HG03159 (cell line): ENCODE results near the gene ST6GALNAC3.

Experiments
- ATAC-seq: cut with Tn5 transposase; IDR thresholded peaks from one replicate; pipeline ENCODE4 v1.9.1; 2021; ENCODE audit warnings: mild to moderate bottlenecking, moderate library complexity; ENCODE audit not compliant: unreplicated experiment

The ST6GALNAC3 gene

DNA sequence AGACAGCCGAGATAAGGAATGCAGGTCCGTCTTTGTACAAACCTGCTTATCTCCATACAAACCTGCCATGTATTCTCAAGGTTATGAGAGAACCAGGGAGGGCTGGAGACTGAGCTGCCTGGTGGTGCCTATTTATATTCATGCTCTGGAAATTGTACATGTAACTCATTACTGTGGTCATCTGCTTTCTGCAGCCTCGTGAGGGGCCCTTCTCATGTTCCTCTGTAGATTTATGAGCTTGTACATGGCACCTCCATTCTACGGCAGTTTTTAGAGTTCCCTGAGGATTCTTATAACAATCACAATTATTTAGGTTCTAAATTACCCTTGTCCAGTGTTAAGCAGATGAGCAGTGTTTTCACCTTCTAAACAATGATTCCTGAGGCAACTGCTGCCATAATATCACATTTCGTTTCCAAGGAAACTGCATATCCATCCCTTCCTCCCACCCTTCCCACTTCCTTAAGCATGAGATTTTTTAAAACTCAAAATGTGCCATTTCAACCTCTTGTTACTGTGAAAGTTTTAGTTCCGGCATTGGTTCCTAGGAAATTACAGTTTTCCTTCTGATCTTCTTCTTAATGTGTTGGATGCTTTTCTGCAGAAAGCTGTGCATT is 112.1 kb downstream of the ST6GALNAC3 start:
- ATAC-seq, result no peak

DNA sequence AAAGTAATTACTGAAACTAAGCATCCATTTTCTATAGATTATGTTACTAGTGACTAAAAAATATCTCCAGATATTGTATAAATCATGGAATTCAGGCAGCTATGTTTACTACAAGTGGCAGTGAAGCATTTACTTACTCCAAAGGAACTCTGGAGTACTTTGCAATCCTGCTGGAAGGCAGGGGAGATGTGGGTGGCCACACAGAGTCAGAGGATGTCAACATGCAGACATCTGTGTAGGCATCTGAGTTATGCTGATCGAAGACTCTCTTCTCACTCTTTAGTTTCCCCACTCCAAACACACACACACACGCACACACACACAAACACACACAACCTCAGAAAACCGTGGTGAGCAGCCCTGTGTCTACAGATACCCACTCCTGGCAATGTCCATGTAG is 112.9 kb downstream of the ST6GALNAC3 start:
- no peak for ATAC-seq

DNA sequence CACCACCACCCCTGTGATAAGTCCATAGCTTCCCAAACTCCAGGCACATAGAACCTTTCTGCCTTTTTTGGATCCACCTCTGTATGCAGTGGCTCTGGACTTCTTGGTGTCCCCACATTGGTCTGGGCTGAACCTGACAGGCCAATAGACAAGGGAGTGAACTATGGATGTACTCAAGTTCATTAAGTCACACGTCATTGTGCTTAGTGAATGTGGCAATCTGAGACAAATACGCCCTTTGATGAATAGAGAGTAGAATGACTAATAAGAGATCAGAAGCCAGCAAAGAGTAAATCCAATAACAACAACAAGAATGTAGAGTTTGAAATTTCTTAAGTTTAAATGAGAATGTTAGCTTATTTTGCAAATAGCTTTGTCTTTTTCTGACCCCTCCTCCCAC is 114.8 kb downstream of the ST6GALNAC3 start:
- no peak for ATAC-seq

DNA sequence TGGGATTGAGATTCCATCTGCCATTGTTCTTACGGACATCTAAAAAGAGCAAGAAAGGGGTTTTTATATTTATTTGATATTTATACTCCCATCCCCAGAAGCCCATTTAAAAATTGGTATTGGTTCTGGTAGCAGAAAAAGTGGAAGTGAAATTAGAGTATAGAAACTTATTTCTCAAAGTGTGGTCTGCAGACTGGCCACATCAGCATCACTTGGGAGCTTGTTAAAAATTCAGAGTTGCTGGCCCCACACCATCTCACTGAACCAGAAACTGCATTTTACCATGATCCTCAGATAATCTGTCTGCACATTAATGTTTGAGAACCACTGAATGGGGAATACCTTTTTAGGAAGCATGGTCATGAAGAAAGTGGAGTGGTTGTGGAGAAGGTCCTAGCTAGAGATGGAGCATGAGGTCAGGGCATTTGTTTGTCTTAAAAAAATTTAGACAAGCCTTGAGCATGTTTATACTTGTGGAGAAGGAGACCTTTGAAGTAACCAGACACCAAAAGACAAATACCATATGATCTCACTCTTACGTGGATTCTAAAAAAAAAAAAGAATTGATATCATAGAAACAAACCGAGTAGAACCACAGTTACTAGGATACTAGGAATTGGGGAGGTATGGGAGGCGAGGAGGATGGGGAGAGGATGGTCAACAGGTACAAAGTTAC is 116.3 kb downstream of the ST6GALNAC3 start:
- peak; percentile 76 for ATAC-seq

DNA sequence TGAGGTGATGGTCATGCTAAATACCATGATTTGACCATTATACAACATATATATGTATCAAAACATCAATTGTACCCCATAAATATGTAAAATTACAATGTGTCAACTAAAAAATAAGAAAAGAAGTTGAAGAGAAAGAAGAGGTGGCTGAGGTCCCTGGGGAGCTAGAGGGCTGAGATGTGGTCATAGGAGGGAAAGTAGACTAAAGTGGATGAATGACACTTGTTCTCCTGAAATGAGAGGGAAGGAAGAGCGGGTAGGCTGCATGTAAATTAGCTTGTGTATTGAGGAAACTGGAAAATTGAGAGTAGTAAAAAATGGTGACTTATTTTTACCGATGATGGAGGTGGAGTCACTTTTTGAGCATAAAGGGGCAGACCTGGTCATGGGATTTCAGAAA is 117.0 kb downstream of the ST6GALNAC3 start:
- no peak for ATAC-seq

DNA sequence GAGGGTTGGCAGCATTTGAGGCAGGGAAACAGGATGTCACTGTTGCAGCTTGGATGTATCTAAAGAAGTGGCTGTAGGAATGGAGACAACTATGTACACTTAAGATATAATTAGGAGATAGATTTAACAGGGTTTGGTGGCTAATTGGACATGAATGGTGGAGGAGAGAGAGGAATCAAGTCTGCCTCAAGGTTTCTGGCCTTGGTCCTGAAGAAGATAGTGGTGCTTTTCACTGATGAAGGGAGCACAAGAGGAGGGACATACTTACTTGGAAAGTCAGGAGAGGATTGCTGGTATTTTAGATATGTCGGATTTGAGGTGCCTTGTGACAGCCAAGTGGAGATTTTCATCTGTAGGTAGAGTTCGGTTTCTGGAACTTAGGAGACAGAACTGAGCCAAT is 123.9 kb downstream of the ST6GALNAC3 start:
- no peak for ATAC-seq

DNA sequence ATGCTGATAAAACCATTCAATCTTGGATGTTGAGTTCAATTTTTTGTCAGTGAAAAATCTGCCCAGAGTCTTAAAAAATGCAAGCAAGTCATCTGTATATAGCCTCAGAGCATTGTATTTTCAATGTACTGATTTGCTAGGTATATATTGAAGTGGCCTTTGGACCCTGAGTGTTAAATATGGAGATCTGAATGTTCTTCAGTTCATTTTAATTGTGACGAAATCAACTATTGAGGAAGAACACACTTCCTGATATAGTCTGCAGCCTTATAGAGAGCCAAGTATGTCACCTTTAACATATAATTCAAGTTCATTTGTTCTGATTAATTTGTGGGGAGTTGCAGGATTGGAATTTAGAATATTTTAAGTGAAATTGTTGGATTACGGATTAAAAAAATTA is 128.1 kb downstream of the ST6GALNAC3 start:
- ATAC-seq, result no peak

DNA sequence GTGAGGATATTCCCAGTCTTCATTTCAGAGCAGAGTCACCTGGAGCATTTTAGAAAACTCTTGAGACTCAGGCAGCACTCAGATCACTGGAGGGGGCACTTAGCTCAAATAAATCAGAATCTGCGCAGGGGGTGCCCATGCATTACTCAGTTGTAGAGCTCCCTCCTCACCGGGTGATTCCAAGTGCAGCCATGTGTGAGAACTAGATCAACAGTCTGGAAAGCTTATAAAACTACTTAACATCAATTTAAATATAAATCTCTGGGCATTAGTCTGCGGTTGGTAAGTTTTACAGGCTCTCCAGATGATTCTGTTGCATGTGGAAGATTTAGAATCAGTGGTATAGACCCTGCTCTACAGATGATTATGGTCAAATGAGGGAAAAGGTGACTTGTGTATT is 128.6 kb downstream of the ST6GALNAC3 start:
- ATAC-seq, result no peak

DNA sequence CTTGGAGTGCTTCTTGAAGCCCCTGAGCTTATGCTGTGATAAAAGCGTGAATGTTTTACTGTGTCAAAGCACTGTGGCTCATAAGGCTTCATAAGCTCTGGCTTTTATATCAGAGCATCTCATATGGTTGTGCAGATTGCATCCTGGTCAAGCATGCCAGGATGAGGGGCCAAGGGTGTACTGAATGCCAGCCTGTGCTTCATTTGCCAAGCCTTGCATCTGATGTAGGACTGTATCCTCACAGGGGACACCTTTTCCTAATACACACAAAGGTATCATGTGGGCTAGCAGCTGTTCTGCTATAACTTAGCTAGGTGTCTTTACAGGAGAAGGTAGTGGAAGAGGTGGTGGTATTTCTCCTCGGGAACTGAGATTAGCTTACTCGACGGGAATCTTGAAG is 134.7 kb downstream of the ST6GALNAC3 start:
- no peak for ATAC-seq

DNA sequence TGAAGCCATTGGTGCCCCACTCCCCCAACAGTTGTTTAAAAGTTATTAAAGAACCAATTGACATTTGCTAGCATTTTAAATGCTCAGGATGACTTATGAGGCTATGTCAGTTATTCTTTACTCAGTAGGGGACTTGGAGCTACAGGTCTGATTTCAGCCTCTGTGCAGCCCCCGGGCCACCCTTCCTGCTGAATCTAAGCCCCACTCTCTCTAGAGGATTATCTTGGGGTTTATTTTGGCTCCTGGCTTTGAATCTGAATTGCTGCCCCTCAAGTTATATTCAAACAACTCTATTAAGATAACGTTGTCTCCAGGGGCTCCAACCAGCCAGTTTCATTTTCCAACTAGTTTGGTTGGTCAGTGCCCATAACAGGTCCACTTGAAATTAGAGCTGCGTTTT is 135.1 kb downstream of the ST6GALNAC3 start:
- ATAC-seq, result no peak

DNA sequence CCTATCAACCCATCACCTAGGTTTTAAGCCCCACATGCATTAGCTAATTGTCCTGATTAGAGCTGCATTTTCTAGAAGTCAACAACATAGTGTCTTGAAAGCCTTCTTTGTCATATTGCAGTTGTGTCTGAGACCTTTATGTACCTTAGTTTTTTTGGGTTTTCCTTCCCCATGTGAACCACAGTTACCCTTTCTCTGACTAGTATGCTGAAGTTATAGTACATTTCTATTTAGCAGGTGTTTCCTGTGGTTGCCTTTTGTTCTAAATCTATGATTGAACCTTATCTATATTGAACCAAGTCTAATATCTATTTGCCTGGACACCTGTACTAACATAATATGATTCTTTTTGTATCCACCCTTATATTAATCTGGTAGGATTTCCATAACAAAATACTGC is 135.6 kb downstream of the ST6GALNAC3 start:
- ATAC-seq, result no peak

DNA sequence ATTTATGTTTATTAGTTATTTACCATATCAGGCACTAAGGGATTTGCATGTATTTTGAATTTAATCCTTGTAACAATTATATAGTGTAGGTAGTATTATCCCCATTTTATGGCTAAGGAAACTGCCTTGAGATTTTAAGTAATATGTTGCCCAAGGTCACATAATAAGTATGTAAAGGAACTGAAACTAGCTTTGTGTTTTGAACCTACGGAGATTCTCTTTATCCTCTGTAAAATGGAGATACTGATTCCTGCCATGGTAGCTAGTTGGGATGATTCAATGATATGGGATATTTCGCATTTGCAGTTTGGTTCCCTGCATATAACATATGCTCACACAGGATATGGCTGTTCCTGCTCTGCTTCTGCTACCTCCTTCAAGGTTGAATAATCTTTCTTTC is 144.3 kb downstream of the ST6GALNAC3 start:
- ATAC-seq, result no peak

DNA sequence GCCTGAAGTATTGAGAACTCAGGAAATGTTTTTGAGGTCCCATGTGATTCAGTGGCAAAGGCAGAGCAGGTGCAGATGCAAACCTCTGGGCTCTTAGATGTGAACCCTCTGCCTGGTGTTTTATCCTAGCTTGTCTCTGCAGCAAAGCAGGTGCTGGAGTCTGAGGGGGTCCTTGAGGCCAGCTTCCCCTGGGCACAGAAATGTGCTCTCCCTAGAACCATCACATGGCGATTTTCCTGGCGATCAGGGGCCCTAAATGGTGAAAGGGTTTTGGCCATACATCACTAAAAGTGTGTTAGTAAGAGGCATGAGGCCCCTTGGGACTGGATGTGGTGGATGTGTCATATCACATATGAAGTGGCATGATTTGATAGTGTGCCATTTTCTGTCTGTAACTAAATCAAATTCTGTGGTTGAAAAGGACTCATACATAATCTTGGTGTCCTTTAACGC is 144.8 kb downstream of the ST6GALNAC3 start:
- no peak for ATAC-seq

DNA sequence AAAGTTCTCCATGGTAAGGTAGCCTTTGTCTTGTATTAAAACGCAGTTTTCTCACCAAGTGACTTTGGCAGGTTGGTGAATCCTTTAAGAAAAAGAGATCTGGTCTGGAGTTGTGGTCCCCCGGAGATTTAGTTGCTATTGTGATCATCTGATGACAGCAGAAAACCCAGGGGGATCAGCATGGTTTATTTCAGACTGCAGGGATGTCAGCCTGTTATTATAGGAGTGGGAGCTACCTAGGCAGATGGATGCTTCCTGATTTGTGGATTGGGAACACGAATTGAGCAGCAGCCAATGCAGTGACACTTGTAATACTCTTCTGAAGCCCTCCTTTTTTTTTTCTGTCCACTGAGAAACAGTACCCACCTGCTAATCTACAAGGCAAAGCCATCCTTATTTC is 150.2 kb downstream of the ST6GALNAC3 start:
- ATAC-seq, result no peak

DNA sequence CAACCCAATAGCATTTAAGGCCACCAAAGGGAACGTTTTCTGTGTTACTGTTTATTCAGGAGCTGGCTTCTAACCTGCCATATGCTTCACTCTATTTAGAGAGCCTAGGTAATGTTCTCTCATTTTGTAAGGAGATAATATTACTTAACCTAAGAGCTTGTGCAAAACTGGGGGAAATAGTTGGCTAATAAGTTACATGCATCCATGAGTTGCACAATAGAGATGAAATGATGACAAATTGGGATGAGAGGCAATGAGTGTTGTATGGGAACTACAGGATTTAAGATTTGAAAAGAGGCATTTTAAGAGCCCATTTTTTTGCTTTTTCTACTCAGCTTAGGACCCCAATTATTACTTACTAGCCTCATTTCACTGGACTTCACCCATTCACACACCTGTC is 151.0 kb downstream of the ST6GALNAC3 start:
- ATAC-seq, result no peak

DNA sequence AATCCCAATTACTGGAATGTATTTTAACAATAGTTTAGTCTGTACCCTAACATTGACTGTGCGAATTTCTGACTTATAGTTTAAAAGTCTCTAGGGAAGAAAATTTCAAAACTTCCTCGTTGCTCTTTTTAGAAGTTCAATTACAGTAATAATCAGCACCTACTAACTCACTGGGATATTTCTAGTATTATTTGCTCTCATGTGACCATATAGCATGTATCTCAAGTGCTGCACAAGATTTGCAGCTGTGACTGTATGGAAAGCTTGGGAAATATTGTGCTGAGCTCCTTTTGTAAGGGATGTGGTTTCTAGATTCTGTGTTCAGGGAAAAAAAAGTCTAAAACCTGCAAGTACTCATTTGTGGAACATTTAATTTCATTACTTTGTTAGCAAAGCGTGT is 153.1 kb downstream of the ST6GALNAC3 start:
- no peak for ATAC-seq

DNA sequence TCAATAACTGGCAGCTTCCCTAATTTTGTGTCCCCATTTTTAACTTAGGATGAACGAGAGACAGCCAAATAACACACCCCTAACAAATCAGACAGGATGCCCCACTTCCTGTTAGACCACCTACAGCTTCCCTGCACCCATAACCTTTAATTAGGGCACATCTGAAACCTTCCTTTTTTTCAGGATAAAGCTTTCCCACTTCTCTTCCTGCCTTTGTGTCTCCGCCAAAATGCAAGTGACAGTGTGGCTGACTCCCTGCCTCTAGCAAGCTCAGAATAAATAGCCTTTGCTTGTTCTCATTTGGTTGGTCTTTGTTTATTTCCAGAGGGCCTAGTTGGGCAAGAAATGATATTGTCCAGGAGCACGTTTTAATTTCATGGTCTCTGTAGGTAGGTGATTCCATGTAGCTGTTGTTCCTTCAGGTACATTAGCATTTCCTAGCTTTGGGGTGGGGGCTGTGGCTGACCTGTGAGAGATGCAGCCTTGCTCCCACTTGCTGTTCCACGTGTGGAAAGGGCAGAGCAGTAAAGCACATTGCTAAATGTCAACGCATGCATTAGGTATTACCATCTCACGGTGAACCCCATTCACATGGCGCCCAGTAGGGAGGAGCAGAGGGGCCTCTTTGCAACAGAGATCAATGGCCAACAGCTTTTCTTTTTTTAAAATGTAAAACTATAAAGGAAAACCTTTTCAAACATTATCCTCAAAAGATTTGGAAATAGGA is 154.9 kb downstream of the ST6GALNAC3 start:
- no peak for ATAC-seq

DNA sequence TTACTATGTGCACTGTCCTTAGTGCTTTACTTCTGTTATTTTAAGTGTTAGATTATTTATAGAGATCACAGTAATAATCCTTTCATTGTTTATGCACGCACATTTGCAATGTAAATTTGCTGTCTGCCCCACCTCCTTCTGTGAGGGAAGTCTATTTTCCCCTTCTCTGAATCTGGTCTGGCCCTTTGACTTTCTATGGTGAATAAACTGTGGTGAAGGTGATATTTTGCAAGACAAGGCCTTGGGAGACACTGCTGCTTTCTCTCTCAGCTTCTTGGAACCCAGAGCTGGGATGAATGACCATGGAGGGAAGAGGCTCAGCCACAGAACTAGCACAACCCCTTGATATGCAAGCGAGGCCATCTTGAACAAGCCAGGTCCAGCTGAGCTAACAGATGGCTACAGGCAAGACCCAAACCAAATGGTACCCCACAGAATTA is 156.3 kb downstream of the ST6GALNAC3 start:
- no peak for ATAC-seq

DNA sequence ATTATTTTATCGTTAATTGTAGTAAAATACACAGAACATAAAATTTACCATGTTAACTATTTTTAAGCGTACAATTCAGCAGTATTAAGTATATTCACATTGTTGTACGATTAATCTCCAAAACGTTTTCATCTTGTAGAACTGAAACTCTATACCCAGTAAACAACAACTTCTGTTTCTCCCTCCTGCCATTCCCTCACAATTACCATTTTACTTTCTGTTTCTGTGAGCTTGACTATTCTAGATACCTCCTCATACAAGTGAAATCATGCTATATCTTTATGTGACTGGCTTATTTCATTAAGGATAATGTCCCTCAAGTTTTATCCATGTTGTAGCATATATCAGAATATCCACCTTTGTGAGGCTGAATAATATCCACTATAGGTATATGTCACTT is 156.8 kb downstream of the ST6GALNAC3 start:
- no peak for ATAC-seq

DNA sequence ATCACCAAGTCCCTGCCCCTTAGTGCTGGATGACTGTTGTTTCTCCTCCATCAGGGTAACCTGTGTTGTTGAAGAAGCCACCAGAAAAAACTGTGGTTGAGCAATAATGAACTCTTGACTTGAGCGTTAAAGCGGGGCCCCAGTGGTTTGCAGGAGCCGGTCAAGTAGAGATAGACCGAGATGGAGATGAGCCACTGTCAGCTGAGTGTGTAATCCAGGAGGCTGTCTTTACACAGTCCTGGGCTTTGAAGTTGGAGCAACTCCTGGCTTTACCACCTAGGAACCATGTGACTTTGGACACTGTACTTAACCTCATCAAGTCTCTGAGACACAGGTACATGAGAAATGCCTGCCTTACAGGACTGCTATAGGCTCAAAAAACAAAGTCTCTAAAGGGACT is 158.1 kb downstream of the ST6GALNAC3 start:
- ATAC-seq, result no peak

DNA sequence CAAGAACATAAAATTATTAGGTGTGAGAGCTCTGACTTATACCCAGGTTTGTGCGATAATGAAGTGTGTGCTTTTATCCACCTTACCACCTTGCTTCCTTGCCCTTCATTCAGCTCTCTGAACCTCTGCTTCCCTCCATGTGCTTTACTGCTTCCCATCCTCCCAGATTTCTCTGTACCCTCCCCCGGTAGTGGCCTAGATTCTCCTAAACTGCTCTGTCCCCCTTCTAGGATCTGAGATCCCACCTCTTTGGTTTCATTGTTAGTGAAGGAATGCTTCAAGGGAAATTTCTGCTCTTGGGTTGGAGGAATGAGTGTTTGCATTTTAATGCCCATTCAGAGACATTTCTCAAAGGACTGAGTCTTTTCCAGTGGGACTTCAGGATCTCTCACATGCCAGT is 159.5 kb downstream of the ST6GALNAC3 start:
- ATAC-seq, result no peak

DNA sequence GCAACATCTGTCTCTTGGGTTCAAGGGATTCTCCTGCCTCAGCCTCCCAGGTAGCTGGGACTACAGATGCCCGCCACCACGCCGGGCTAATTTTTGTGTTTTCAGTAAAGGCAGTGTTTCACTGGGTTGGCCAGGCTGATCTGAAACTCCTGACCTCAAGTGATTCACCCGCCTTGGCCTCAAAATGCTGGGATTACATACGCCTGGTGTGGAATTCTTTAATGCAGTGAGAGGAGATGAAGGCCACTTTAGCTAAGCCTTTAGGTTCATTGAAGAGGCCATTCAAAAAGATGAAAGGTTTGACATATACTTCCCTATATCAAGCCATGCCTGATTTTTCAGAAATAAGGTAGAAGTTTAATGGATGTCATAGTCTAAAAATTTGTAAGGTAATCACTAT is 162.7 kb downstream of the ST6GALNAC3 start:
- no peak for ATAC-seq
